ENCODE data around the gene CDC42SE2. TPM values are rescaled to one million over a fixed set of nuclear protein-coding genes. Genes with fewer than 3 reads are reported as not detected.

The CDC42SE2 gene
- total and polyA plus RNA-seq, 2 of the 4 experiments (the other 2 are of a cell fraction) = 12.5 to 19.4 TPM

DNA sequence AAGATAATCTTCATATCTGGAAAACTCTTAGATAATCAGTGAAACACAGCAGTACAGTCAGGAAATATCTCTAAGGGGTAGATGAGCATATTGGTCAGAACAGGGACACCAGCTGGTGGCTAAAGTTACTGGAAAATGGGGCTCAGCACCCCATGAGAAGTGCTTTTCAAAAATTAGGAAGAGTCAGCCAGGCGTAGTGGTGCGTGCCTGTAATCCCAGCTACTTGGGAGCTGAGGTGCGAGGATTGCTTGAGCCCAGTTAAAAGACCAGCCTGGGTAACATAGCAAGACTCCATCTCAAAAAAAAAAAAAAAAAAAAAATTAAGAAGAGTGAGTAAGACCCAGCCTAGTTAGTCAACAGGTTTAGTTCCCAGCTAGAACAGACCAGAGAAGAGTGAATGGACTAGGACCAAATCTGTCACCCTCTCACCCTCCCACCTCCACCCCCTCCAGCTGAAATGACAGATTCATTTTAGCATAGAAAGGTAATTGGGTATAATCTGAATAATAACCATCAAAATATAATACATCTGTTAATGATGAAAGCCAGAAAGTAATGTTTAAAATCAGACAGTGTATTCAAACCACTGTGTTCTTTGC is 120.9 kb downstream of the CDC42SE2 start:
- no peaks in the 10 kb centered on the region for H3K9me3 ChIP-seq (ENCODE audit: control insufficient read depth, insufficient read depth, low read length)
- peaks cover 7% of the 10 kb centered on the region for H3K4me1 ChIP-seq (ENCODE audit: control insufficient read depth, insufficient read depth, low read length)
- H2AK9ac ChIP-seq (replicated peaks; ENCODE audit: low read depth, low read length, poor library complexity) = no peak overlapping the region
- no peak overlapping the region for H3K4ac ChIP-seq (ENCODE audit: low read depth, low read length)
- no peak overlapping the region for H4K8ac ChIP-seq (ENCODE audit: low read depth in 2 of 2, low read length in 2 of 2)
- H3K4me3 ChIP-seq (ENCODE audit: insufficient read depth, low read depth, low read length) = no peak overlapping the region
- no peak overlapping the region for H2BK20ac ChIP-seq (ENCODE audit: low read depth, low read length)
- H3K27me3 ChIP-seq (ENCODE audit: control insufficient read depth, insufficient read depth, low read length) = no peaks in the 10 kb centered on the region
- H3K14ac ChIP-seq (replicated peaks; ENCODE audit: low read depth, low read length) = no peak overlapping the region
- TF ChIP-seq MAFK (IDR thresholded peaks at IDR 0.05; ENCODE audit: low read depth, low read length) = no peak
- H2AFZ ChIP-seq (replicated peaks; ENCODE audit: low read length, poor library complexity) = no peak overlapping the region
- dilution Hi-C loops (cut with HindIII; ENCODE audit: low sequenced_read_pairs, unreplicated experiment) (no loop called here), intact Hi-C loops (cut with micrococcal nuclease) (loop anchor here (5.0 kb wide), 2 partner anchors 117 to 222 kb away; no protein-coding TSS in a partner anchor), in situ Hi-C loops (cut with MboI; ENCODE audit: low sequenced_read_pairs) (loop anchor here (10.0 kb wide), 1 partner anchor 220 kb away; the partner anchor contains the start of gene HINT1)
- H3K23ac ChIP-seq (ENCODE audit: low read depth, low read length) = no peak overlapping the region
- no peak overlapping the region for H3K4me2 ChIP-seq (ENCODE audit: low read depth, low read length)
- H2BK120ac ChIP-seq (ENCODE audit: low read depth, low read length) = no peak overlapping the region
- peaks cover 6% of the 10 kb centered on the region; the same call in 1 of the 2 replicates for H3K36me3 ChIP-seq (ENCODE audit: control insufficient read depth, insufficient read depth, low read length)
- H4K5ac ChIP-seq (ENCODE audit: low read depth, low read length) = no peak overlapping the region
- no peak overlapping the region for H4K91ac ChIP-seq (ENCODE audit: insufficient read depth, low read depth, low read length)
- CTCF ChIA-PET = interaction anchor here (0.5 to 1.3 kb wide), 3 partner anchors 120 to 277 kb away, joined by 3 to 5 read pairs (median 4); partner anchors contain the start of gene HINT1
- peaks cover 5% of the 10 kb centered on the region; the same call in 1 of the 2 replicates for H4K20me1 ChIP-seq (ENCODE audit: insufficient read depth, low read length)
- no peak overlapping the region for H3K27ac ChIP-seq (ENCODE audit: insufficient read depth, low read length)
- no peak overlapping the region for H2AK5ac ChIP-seq (ENCODE audit: low read depth, low read length)
- BruUV-seq (replicated peaks) = no TSS peak
- no peak for ATAC-seq (ENCODE audit: low read depth)
- H3K9ac ChIP-seq (ENCODE audit: low read depth, low read length) = no peak overlapping the region
- H3K56ac ChIP-seq (ENCODE audit: extremely low read depth, insufficient read depth, low read length) = no peak overlapping the region
- no CpG with 5 or more reads among the region's 3 CpGs for WGBS, 2 experiments (ENCODE audit: extremely low coverage in 2 of 2, insufficient read length in 1 of 2)
- POLR2A ChIA-PET (ENCODE audit: unreplicated experiment) = no interaction called here
- H3K79me1 ChIP-seq (ENCODE audit: low read depth in 1 of 2, low read length in 2 of 2) = peaks cover 30 to 45% of the 10 kb centered on the region in 2 experiments
- no peak overlapping the region for H2BK15ac ChIP-seq (ENCODE audit: low read depth, low read length)
- no peak overlapping the region for H3K18ac ChIP-seq (ENCODE audit: low read depth, low read length)
- peaks cover 8% of the 10 kb centered on the region; the same call in 1 of the 2 replicates for H3K9me1 ChIP-seq (ENCODE audit: insufficient read depth, low read length)
- no peak for DNase-seq
- H2BK5ac ChIP-seq (ENCODE audit: low read depth, low read length, poor library complexity, severe bottlenecking) = no peak overlapping the region
